HEK293 (cell line): ENCODE measurements around the gene NOXRED1.
A peak's percentile ranks its signal among the peaks of the same experiment; 100 is the strongest.

Experiments used
- CTCF ChIA-PET: fragments of 350-600 bp; formaldehyde crosslinking; extraction: SDS; loops from one replicate; lab custom pipeline; 2021; ENCODE audit warnings: antibody characterized with exemption; lab: Yijun Ruan, JAX
- POLR2A ChIA-PET: fragments of 300-600 bp; formaldehyde crosslinking; extraction: SDS; loops from one replicate; lab custom pipeline; 2020; ENCODE audit warnings: antibody characterized with exemption, inconsistent platforms; lab: Yijun Ruan, JAX
- H3K27ac ChIP-seq: fragments of 200-500 bp; sonication (Bioruptor generic); 2 replicates; pipeline ENCODE4 v1.5.1; 2014; ENCODE audit warnings: low read depth, low read length, control low read depth, inconsistent platforms; ENCODE audit errors: extremely low read depth
- H3K36me3 ChIP-seq, 2 experiments: fragments of 200-500 bp in 1 of 2; sonication (Bioruptor generic) in 1 of 2; 1 replicate in 1 of 2; 2 replicates in 1 of 2; pipeline ENCODE4 v1.5.1; 2014 to 2017; ENCODE audit warnings: inconsistent platforms in 2 of 2, low read length in 2 of 2; ENCODE audit not compliant: control insufficient read depth in 2 of 2, insufficient read depth in 1 of 2
- H3K4me1 ChIP-seq: fragments of 200-500 bp; sonication (Bioruptor generic); 2 replicates; pipeline ENCODE4 v1.5.1; 2014; ENCODE audit warnings: mild to moderate bottlenecking, low read length, inconsistent platforms; ENCODE audit not compliant: control insufficient read depth, insufficient read depth
- H3K4me3 ChIP-seq: 2 replicates; pipeline ENCODE4 v1.5.1; 2011; ENCODE audit warnings: low read depth, mild to moderate bottlenecking, control low read depth, low read length, moderate library complexity
- H3K9me3 ChIP-seq: fragments of 200-500 bp; sonication (Bioruptor generic); 2 replicates; pipeline ENCODE4 v1.5.1; 2014; ENCODE audit warnings: low read depth, low read length, inconsistent platforms; ENCODE audit not compliant: control insufficient read depth, insufficient read depth
- EGR2 ChIP-seq: fragments of 450-650 bp; formaldehyde crosslinking; IDR thresholded peaks from 2 replicates; pipeline ENCODE4 v1.5.1; 2016; ENCODE audit warnings: low read depth, missing biosample characterization, missing genetic modification characterization
- FEZF1 ChIP-seq: fragments of 450-650 bp; formaldehyde crosslinking; IDR thresholded peaks from 2 replicates; pipeline ENCODE4 v1.5.1; 2016; ENCODE audit warnings: missing biosample characterization, missing genetic modification characterization
- KLF10 ChIP-seq: fragments of 450-650 bp; IDR thresholded peaks from 2 replicates; pipeline ENCODE4 v1.5.1; 2018; ENCODE audit warnings: missing biosample characterization, mild to moderate bottlenecking, missing genetic modification characterization
- MYNN ChIP-seq: fragments of 450-650 bp; formaldehyde crosslinking; IDR thresholded peaks from 2 replicates; pipeline ENCODE4 v1.5.1; 2016; ENCODE audit warnings: missing biosample characterization, missing genetic modification characterization, borderline replicate concordance
- SP2 ChIP-seq: fragments of 450-650 bp; formaldehyde crosslinking; IDR thresholded peaks from 2 replicates; pipeline ENCODE4 v1.5.1; 2016; ENCODE audit warnings: missing biosample characterization, missing genetic modification characterization
- TRIM28 ChIP-seq: IDR thresholded peaks from 2 replicates; pipeline ENCODE4 v1.6.1; 2011; ENCODE audit warnings: low read length, control low read depth, borderline replicate concordance
- YY1 ChIP-seq: fragments of 450-650 bp; formaldehyde crosslinking; IDR thresholded peaks from 2 replicates; pipeline ENCODE4 v1.5.1; 2018; ENCODE audit warnings: missing biosample characterization, missing genetic modification characterization
- ZBTB17 ChIP-seq: fragments of 450-650 bp; formaldehyde crosslinking; IDR thresholded peaks from 2 replicates; pipeline ENCODE4 v1.5.1; 2016; ENCODE audit warnings: missing biosample characterization, missing genetic modification characterization
- ZFP69B ChIP-seq: fragments of 450-650 bp; formaldehyde crosslinking; IDR thresholded peaks from 2 replicates; pipeline ENCODE4 v1.5.1; 2016; ENCODE audit warnings: missing biosample characterization, missing genetic modification characterization
- ZNF157 ChIP-seq: fragments of 450-650 bp; formaldehyde crosslinking; IDR thresholded peaks from 2 replicates; pipeline ENCODE4 v1.5.1; 2016; ENCODE audit warnings: missing biosample characterization, missing genetic modification characterization
- ZNF211 ChIP-seq: fragments of 450-650 bp; formaldehyde crosslinking; IDR thresholded peaks from 2 replicates; pipeline ENCODE4 v1.5.1; 2016; ENCODE audit warnings: low read depth, missing biosample characterization, missing genetic modification characterization
- ZNF292 ChIP-seq: fragments of 450-650 bp; formaldehyde crosslinking; IDR thresholded peaks from 2 replicates; pipeline ENCODE4 v1.5.1; 2016; ENCODE audit warnings: low read depth, missing biosample characterization, missing genetic modification characterization, borderline replicate concordance
- ZNF335 ChIP-seq: fragments of 450-650 bp; formaldehyde crosslinking; conservative IDR thresholded peaks from 2 replicates; pipeline ENCODE4 v1.5.1; 2016; ENCODE audit warnings: missing biosample characterization, missing genetic modification characterization
- ZNF561 ChIP-seq: fragments of 450-650 bp; IDR thresholded peaks from 2 replicates; pipeline ENCODE4 v1.5.1; 2018; ENCODE audit warnings: missing biosample characterization, missing genetic modification characterization, borderline replicate concordance
- ZNF660 ChIP-seq: fragments of 450-650 bp; IDR thresholded peaks from 2 replicates; pipeline ENCODE4 v1.5.1; 2018; ENCODE audit warnings: missing biosample characterization, mild to moderate bottlenecking, missing genetic modification characterization
- ZNF670 ChIP-seq: fragments of 450-650 bp; formaldehyde crosslinking; IDR thresholded peaks from 2 replicates; pipeline ENCODE4 v1.5.1; 2016; ENCODE audit warnings: missing biosample characterization, missing genetic modification characterization, low read depth
- ZNF677 ChIP-seq: fragments of 450-650 bp; IDR thresholded peaks from 2 replicates; pipeline ENCODE4 v1.5.0; 2018; ENCODE audit warnings: missing biosample characterization, mild to moderate bottlenecking, missing genetic modification characterization, moderate library complexity
- ZNF776 ChIP-seq: fragments of 450-650 bp; formaldehyde crosslinking; IDR thresholded peaks from 2 replicates; pipeline ENCODE4 v1.5.0; 2017; ENCODE audit warnings: missing biosample characterization, missing genetic modification characterization, borderline replicate concordance
- ZSCAN30 ChIP-seq: fragments of 450-650 bp; IDR thresholded peaks from 2 replicates; pipeline ENCODE4 v1.5.1; 2018; ENCODE audit warnings: missing biosample characterization, mild to moderate bottlenecking, missing genetic modification characterization, moderate library complexity
- TF ChIP-seq, protein P1 (sequence below): fragments of 450-650 bp; formaldehyde crosslinking; IDR thresholded peaks from 2 replicates; pipeline ENCODE4 v1.5.1; 2016; ENCODE audit warnings: missing biosample characterization, missing genetic modification characterization
- TF ChIP-seq, protein P2 (sequence below): IDR thresholded peaks from 2 replicates; pipeline ENCODE4 v1.6.1; 2011; ENCODE audit warnings: mild to moderate bottlenecking, low read depth, low read length, borderline replicate concordance
- TF ChIP-seq, protein P3 (sequence below): fragments of 450-650 bp; formaldehyde crosslinking; IDR thresholded peaks from 2 replicates; pipeline ENCODE4 v1.5.1; 2017; ENCODE audit warnings: missing biosample characterization, missing genetic modification characterization
- TF ChIP-seq, protein P4 (sequence below): fragments of 450-650 bp; formaldehyde crosslinking; conservative IDR thresholded peaks from 2 replicates; pipeline ENCODE4 v1.5.1; 2016; ENCODE audit warnings: low read depth, missing biosample characterization, missing genetic modification characterization
- TF ChIP-seq, protein P5 (sequence below): sonication (generic); formaldehyde crosslinking; IDR thresholded peaks from 2 replicates; pipeline ENCODE4 v1.8.1; 2022; ENCODE audit warnings: mild to moderate bottlenecking, moderate library complexity, missing genetic modification reagents
- TF ChIP-seq, protein P6 (sequence below): fragments of 450-650 bp; formaldehyde crosslinking; optimal IDR thresholded peaks from 2 replicates; pipeline ENCODE3; 2016; ENCODE audit warnings: missing biosample characterization, mild to moderate bottlenecking, missing genetic modification characterization

Gene NOXRED1

DNA sequence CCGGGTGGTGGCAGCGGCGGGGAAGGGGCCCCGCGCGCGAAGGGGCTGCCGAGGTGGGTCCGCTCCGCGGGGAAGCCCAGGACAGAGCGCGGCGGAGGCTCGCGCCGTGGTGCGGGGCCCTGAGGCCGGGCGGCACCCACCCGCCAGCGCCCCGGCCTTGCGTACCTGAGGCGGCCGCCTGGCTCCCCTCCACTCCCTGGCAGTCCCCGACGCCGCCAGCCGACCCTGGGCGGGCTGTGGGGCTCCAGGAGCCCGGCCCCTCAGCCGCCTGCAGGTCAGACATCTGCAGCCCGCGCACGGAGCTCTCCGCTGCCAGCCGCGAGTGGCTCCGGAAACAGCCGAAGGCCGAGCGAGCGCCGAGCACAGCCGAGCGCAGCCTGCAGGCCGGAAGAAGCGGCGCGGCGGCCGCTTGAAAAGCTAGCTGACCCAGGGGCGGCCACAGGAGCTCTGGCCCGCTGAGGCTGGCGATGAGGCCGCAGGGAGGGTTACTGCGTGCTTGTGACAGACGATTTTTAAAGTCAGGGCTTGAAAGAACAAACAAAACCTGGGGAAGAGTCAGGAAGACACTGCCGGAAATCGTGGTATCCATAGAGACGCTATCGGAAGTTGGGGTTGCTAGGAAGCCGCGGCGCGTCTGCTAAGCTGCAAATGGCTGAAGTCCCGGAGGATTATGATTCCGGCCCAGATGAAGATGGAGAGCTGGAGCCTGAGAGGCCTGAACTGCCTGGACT is 46.4 kb downstream of the NOXRED1 start, which contains the start of the genes SAMD15 and TMED8:
SAMD15 (plus strand) TSS at position 609 of the 731 bp plus-strand sequence; CDS start at position 649, 40 bp downstream.
TMED8 (minus strand) TSS at position 324 of the 731 bp plus-strand sequence; CDS start at position 283, 41 bp downstream.
- H3K27ac ChIP-seq: peak within 1 kb of the TSS; percentile 87
- TF ChIP-seq YY1 (0 out of 2 replicates have a peak, but pooled peaks have one; percentile 39), TRIM28 (0 out of 2 replicates have a peak, but pooled peaks have one; percentile 25), ZNF157 (no peak), ZNF660 (tag by site-specific recombination) (peak; percentile 63; the same call in 1 of the 2 replicates), EGR2 (tag by site-specific recombination) (no peak), ZNF670 (tag by site-specific recombination) (no peak), MYNN (tag by site-specific recombination) (peak; percentile 83), ZBTB17 (tag by site-specific recombination) (peak; percentile 94), ZNF211 (tag by site-specific recombination) (no peak), ZNF776 (tag by site-specific recombination) (no peak), ZNF292 (no peak), SP2 (tag by site-specific recombination) (peak; percentile 26), ZNF677 (tag by site-specific recombination) (0 out of 2 replicates have a peak, but pooled peaks have one; percentile 30), FEZF1 (0 out of 2 replicates have a peak, but pooled peaks have one; percentile 19), ZNF561 (tag by site-specific recombination) (peak; percentile 89; the same call in 1 of the 2 replicates), ZFP69B (0 out of 2 replicates have a peak, but pooled peaks have one; percentile 3), ZSCAN30 (peak; percentile 49; the same call in 1 of the 2 replicates), KLF10 (tag by site-specific recombination) (0 out of 2 replicates have a peak, but pooled peaks have one; percentile 49), ZNF335 (tag by site-specific recombination) (0 out of 2 replicates have a peak, but pooled peaks have one; percentile 11)
- TF ChIP-seq, protein P1, sequence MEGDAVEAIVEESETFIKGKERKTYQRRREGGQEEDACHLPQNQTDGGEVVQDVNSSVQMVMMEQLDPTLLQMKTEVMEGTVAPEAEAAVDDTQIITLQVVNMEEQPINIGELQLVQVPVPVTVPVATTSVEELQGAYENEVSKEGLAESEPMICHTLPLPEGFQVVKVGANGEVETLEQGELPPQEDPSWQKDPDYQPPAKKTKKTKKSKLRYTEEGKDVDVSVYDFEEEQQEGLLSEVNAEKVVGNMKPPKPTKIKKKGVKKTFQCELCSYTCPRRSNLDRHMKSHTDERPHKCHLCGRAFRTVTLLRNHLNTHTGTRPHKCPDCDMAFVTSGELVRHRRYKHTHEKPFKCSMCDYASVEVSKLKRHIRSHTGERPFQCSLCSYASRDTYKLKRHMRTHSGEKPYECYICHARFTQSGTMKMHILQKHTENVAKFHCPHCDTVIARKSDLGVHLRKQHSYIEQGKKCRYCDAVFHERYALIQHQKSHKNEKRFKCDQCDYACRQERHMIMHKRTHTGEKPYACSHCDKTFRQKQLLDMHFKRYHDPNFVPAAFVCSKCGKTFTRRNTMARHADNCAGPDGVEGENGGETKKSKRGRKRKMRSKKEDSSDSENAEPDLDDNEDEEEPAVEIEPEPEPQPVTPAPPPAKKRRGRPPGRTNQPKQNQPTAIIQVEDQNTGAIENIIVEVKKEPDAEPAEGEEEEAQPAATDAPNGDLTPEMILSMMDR (tag by site-specific recombination): peak; percentile 37; the same call in 1 of the 2 replicates
- TF ChIP-seq, protein P2, sequence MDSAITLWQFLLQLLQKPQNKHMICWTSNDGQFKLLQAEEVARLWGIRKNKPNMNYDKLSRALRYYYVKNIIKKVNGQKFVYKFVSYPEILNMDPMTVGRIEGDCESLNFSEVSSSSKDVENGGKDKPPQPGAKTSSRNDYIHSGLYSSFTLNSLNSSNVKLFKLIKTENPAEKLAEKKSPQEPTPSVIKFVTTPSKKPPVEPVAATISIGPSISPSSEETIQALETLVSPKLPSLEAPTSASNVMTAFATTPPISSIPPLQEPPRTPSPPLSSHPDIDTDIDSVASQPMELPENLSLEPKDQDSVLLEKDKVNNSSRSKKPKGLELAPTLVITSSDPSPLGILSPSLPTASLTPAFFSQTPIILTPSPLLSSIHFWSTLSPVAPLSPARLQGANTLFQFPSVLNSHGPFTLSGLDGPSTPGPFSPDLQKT: 0 out of 2 replicates have a peak, but pooled peaks have one; percentile 32
- TF ChIP-seq, protein P3, sequence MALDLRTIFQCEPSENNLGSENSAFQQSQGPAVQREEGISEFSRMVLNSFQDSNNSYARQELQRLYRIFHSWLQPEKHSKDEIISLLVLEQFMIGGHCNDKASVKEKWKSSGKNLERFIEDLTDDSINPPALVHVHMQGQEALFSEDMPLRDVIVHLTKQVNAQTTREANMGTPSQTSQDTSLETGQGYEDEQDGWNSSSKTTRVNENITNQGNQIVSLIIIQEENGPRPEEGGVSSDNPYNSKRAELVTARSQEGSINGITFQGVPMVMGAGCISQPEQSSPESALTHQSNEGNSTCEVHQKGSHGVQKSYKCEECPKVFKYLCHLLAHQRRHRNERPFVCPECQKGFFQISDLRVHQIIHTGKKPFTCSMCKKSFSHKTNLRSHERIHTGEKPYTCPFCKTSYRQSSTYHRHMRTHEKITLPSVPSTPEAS (tag by site-specific recombination): no peak
- TF ChIP-seq, protein P4, sequence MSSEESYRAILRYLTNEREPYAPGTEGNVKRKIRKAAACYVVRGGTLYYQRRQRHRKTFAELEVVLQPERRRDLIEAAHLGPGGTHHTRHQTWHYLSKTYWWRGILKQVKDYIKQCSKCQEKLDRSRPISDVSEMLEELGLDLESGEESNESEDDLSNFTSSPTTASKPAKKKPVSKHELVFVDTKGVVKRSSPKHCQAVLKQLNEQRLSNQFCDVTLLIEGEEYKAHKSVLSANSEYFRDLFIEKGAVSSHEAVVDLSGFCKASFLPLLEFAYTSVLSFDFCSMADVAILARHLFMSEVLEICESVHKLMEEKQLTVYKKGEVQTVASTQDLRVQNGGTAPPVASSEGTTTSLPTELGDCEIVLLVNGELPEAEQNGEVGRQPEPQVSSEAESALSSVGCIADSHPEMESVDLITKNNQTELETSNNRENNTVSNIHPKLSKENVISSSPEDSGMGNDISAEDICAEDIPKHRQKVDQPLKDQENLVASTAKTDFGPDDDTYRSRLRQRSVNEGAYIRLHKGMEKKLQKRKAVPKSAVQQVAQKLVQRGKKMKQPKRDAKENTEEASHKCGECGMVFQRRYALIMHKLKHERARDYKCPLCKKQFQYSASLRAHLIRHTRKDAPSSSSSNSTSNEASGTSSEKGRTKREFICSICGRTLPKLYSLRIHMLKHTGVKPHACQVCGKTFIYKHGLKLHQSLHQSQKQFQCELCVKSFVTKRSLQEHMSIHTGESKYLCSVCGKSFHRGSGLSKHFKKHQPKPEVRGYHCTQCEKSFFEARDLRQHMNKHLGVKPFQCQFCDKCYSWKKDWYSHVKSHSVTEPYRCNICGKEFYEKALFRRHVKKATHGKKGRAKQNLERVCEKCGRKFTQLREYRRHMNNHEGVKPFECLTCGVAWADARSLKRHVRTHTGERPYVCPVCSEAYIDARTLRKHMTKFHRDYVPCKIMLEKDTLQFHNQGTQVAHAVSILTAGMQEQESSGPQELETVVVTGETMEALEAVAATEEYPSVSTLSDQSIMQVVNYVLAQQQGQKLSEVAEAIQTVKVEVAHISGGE (tag by site-specific recombination): peak; percentile 96
- TF ChIP-seq, protein P5, sequence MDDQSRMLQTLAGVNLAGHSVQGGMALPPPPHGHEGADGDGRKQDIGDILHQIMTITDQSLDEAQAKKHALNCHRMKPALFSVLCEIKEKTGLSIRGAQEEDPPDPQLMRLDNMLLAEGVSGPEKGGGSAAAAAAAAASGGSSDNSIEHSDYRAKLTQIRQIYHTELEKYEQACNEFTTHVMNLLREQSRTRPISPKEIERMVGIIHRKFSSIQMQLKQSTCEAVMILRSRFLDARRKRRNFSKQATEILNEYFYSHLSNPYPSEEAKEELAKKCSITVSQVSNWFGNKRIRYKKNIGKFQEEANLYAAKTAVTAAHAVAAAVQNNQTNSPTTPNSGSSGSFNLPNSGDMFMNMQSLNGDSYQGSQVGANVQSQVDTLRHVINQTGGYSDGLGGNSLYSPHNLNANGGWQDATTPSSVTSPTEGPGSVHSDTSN (CRISPR knock-in tag): 0 out of 2 replicates have a peak, but pooled peaks have one; percentile 31
- TF ChIP-seq, protein P6, sequence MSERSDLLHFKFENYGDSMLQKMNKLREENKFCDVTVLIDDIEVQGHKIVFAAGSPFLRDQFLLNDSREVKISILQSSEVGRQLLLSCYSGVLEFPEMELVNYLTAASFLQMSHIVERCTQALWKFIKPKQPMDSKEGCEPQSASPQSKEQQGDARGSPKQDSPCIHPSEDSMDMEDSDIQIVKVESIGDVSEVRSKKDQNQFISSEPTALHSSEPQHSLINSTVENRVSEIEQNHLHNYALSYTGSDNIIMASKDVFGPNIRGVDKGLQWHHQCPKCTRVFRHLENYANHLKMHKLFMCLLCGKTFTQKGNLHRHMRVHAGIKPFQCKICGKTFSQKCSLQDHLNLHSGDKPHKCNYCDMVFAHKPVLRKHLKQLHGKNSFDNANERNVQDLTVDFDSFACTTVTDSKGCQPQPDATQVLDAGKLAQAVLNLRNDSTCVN (tag by site-specific recombination): peak; percentile 42
- TF ChIP-seq, all 188 proteins: peak for 18
- Histone ChIP-seq H3K9me3 (no peaks in the 10 kb centered on the region), H3K4me3 (peak within 1 kb of the TSS; percentile 85), H3K36me3 (no peaks in the 10 kb centered on the region), H3K4me1 (peaks cover 19% of the 10 kb centered on the region)
- ChIA-PET CTCF (interaction anchor here (0.6 to 1.4 kb wide), 9 partner anchors 23 to 127 kb away, joined by 3 to 7 read pairs (median 4); partner anchors contain the start of genes GSTZ1 and POMT2), POLR2A (interaction anchor here (0.6 to 1.8 kb wide), 14 partner anchors 11 to 524 kb away, joined by 3 to 11 read pairs (median 4); partner anchors contain the start of genes AHSA1, GSTZ1, POMT2 and ZDHHC22)
